ENCODE results near the gene CSMD2. TPM values are rescaled to one million over a fixed set of nuclear protein-coding genes. Genes with fewer than 3 reads are reported as not detected.

Gene CSMD2
- total RNA-seq, 4 donors from 2014 or later, result 0.60 to 2.5 (median 1.2) TPM

- no peaks in the 10 kb centered on the region for H3K36me3 ChIP-seq
- WGBS, 2 donors, result 68 to 73% methylated on average over 2 of the region's 2 CpGs
- H3K4me3 ChIP-seq, result no peak overlapping the region
- TF ChIP-seq EP300 (IDR thresholded peaks at IDR 0.05), result no peak
- no peak for TF ChIP-seq POLR2A (IDR thresholded peaks at IDR 0.05)
- TF ChIP-seq CTCF (IDR thresholded peaks at IDR 0.05), result no peak
- H3K27me3 ChIP-seq, result no peaks in the 10 kb centered on the region
- no peaks in the 10 kb centered on the region for H3K4me1 ChIP-seq
- no peaks in the 10 kb centered on the region for H3K9me3 ChIP-seq
- no peak for DNase-seq (ENCODE audit: low spot score in 2 of 2)
- H3K27ac ChIP-seq, result no peak overlapping the region
Measured at GRCh38 chr1:33860671-33861070, 304.4 kb downstream of the CSMD2 start.

GRCh38 chr1:33854091-33854490, 310.9 kb downstream of the CSMD2 start:
- Histone ChIP-seq H3K9me3 (no peaks in the 10 kb centered on the region), H3K36me3 (no peaks in the 10 kb centered on the region), H3K4me3 (no peak overlapping the region), H3K4me1 (no peaks in the 10 kb centered on the region), H3K27me3 (no peaks in the 10 kb centered on the region), H3K27ac (no peak overlapping the region)
- no peak for TF ChIP-seq CTCF (IDR thresholded peaks at IDR 0.05)
- TF ChIP-seq POLR2A (IDR thresholded peaks at IDR 0.05), result no peak
- TF ChIP-seq EP300 (IDR thresholded peaks at IDR 0.05), result no peak
- DNase-seq (ENCODE audit: low spot score in 2 of 2), result no peak
- WGBS, 2 donors, result 87% methylated on average over 5 of the region's 5 CpGs

DNA sequence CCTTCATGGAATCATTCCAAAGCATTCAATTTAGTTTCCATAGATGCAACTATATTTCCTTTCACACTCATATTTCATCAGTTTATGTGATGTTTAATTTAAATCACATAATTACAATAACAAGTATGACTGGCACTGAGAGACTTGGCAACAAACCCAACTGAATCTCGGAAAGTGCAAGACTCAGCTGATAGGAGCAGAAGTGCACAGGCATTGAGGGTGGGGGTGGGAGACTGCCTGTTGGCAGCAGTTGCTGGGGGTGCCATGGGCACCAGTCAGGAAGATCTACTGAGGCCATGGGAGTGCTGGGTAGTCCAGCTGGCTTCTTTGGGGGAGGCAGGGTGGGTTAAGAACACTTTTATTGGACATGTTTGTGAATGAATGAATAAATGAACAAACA, 311.6 kb downstream of the CSMD2 start:
- Histone ChIP-seq H3K4me3 (no peak overlapping the region), H3K27me3 (no peaks in the 10 kb centered on the region), H3K9me3 (no peaks in the 10 kb centered on the region), H3K27ac (no peak overlapping the region), H3K36me3 (no peaks in the 10 kb centered on the region), H3K4me1 (no peaks in the 10 kb centered on the region)
- DNase-seq (ENCODE audit: low spot score in 2 of 2), result no peak
- WGBS, 2 donors, result 38 to 46% methylated on average over 1 of the region's 1 CpG
- no peak for TF ChIP-seq POLR2A (IDR thresholded peaks at IDR 0.05)
- TF ChIP-seq EP300 (IDR thresholded peaks at IDR 0.05), result no peak
- TF ChIP-seq CTCF (IDR thresholded peaks at IDR 0.05), result no peak

GRCh38 chr1:33852711-33853110, 312.3 kb downstream of the CSMD2 start:
- no peaks in the 10 kb centered on the region for H3K27me3 ChIP-seq
- no peaks in the 10 kb centered on the region for H3K4me1 ChIP-seq
- no peak for DNase-seq (ENCODE audit: low spot score in 2 of 2)
- TF ChIP-seq POLR2A (IDR thresholded peaks at IDR 0.05) (no peak), EP300 (IDR thresholded peaks at IDR 0.05) (no peak), CTCF (IDR thresholded peaks at IDR 0.05) (no peak)
- no peak overlapping the region for H3K27ac ChIP-seq
- no peaks in the 10 kb centered on the region for H3K9me3 ChIP-seq
- H3K4me3 ChIP-seq, result no peak overlapping the region
- no peaks in the 10 kb centered on the region for H3K36me3 ChIP-seq

DNA sequence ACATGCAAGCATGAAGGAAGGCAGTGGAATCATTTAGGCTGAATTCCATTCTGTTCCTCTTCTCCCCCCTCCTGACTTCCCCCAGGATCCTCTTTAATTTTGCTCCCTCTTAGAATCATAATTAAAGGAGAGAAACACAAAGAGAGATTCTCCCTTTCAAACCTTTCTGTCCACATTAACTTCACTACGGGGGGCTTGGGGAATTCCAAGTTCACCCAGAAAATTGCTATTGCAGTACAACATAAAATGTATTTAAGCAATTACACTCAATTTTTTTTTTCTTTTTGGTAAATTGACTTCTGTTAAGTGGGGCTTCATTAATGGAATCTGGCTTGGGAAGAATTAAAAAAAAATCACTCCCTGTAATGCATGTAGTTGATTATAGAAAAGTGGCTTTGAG, 314.5 kb downstream of the CSMD2 start:
- Histone ChIP-seq H3K4me1 (peaks cover 0 to 5% (median 0%) of the 10 kb centered on the region in 4 donors), H3K27ac (no peak overlapping the region), H3K9me3 (no peaks in the 10 kb centered on the region), H3K36me3 (no peaks in the 10 kb centered on the region), H3K27me3 (no peaks in the 10 kb centered on the region), H3K4me3 (no peak overlapping the region)
- TF ChIP-seq CTCF (IDR thresholded peaks at IDR 0.05) (no peak), POLR2A (IDR thresholded peaks at IDR 0.05) (no peak), EP300 (IDR thresholded peaks at IDR 0.05) (no peak)
- WGBS, 2 donors, result 67 to 88% methylated on average over 1 of the region's 1 CpG
- no peak for DNase-seq (ENCODE audit: low spot score in 2 of 2)
